Left hindlimb (tissue), 1 donor: Measurements from ENCODE around the gene HNRNPA1.
"Not testable (repeated sequence)": the region's sequence is repeated elsewhere in the genome, so short reads cannot be mapped to it uniquely, and the experiment has no call there.

Experiments
- DNase-seq: peaks from one replicate; pipeline ENCODE4 v3.0.0-alpha.2; 2018

The HNRNPA1 gene

GRCh38 chr12:54280468-54281260 lies at the start of gene HNRNPA1:
HNRNPA1 (plus strand) TSS chr12:54280726; CDS start chr12:54280808, 82 bp downstream.
- DNase-seq, result peak; percentile 98

GRCh38 chr12:54231269-54231668 lies 49.3 kb upstream of the HNRNPA1 start:
- DNase-seq, result not testable (repeated sequence)

- no peak for DNase-seq
Observed at GRCh38 chr12:54232790-54233189, 47.7 kb upstream of the HNRNPA1 start.

- no peak for DNase-seq
Observed at GRCh38 chr12:54238531-54238930, 42.0 kb upstream of the HNRNPA1 start.

GRCh38 chr12:54239620-54240019 lies 40.9 kb upstream of the HNRNPA1 start:
- DNase-seq, result no peak

- no peak for DNase-seq
Observed at GRCh38 chr12:54240129-54240528, 40.4 kb upstream of the HNRNPA1 start.

GRCh38 chr12:54240971-54241588 lies 39.4 kb upstream of the HNRNPA1 start:
- DNase-seq, result no peak

- no peak for DNase-seq
Observed at GRCh38 chr12:54246011-54246641, 34.4 kb upstream of the HNRNPA1 start.

GRCh38 chr12:54249489-54249888 lies 31.0 kb upstream of the HNRNPA1 start:
- no peak for DNase-seq

GRCh38 chr12:54251667-54252284 lies 28.8 kb upstream of the HNRNPA1 start:
- no peak for DNase-seq

- DNase-seq, result no peak
Observed at GRCh38 chr12:54253240-54253639, 27.3 kb upstream of the HNRNPA1 start.

- DNase-seq, result no peak
Observed at GRCh38 chr12:54257332-54257731, 23.2 kb upstream of the HNRNPA1 start.

GRCh38 chr12:54258201-54258681 lies 22.3 kb upstream of the HNRNPA1 start:
- DNase-seq, result no peak

- DNase-seq, result peak; percentile 94
Observed at GRCh38 chr12:54259194-54260011, 21.1 kb upstream of the HNRNPA1 start.

- DNase-seq, result no peak
Observed at GRCh38 chr12:54261815-54262402, 18.6 kb upstream of the HNRNPA1 start.

GRCh38 chr12:54262403-54262925 lies 18.1 kb upstream of the HNRNPA1 start:
- no peak for DNase-seq

- DNase-seq, result no peak
Observed at GRCh38 chr12:54265364-54265812, 15.1 kb upstream of the HNRNPA1 start.

- DNase-seq, result no peak
Observed at GRCh38 chr12:54266852-54267251, 13.7 kb upstream of the HNRNPA1 start.

- no peak for DNase-seq
Observed at GRCh38 chr12:54270345-54270744, 10.2 kb upstream of the HNRNPA1 start.

- no peak for DNase-seq
Observed at GRCh38 chr12:54272214-54272613, 8.3 kb upstream of the HNRNPA1 start.

GRCh38 chr12:54273981-54274380 lies 6.5 kb upstream of the HNRNPA1 start:
- DNase-seq, result no peak

GRCh38 chr12:54276368-54276767 lies 4.2 kb upstream of the HNRNPA1 start:
- no peak for DNase-seq
